Hypothalamus (tissue), 51 donors: ENCODE results near the gene GYS1.

Source experiments
- DNase-seq, 51 donors: peaks; one replicate each; lab custom pipeline; 2025; lab: John Stamatoyannopoulos, UW

Gene GYS1

DNA sequence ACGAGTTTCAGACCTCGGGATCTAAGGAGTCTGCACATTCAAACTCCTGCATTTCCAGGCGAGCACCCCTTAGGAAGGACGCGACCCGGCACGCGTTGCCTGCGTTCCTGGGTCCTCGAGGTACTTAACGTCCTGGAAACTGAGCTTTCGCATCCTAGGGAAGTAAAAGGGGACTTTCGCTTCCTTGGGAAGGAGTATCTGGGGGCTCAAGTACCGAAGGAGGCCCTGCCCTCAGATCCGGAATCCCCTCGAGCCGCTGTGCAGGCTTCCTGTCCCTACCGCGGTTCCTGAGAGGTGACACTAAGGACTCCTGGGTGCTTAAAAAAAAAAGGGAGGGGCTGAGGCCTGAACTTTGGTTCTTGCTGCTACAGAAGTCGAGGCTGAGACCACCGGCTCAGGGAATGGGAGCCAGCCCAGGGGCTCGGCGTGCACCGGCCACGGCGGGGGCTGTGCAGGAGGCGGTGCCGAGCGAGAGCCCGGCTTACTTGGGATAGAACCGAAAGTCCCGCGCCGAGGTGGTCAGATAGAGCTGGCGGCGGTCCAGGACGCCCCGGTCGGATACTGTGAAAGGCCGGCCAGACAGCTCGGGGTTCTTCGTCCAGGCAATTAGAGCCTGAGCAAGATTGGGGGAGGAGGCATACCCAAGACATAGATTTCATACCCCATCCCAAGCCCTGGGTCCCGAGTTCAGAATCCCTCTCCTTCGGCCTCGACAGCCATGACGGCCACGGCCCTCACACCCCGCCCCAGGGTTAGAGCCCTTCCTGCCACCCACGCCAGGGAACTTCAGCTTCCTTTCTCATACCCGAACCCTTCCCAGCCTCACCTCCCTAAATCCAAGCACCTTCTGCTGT, 25.5 kb upstream of the GYS1 start:
- peak in 1 of 51 donors; percentile 14 for DNase-seq

DNA sequence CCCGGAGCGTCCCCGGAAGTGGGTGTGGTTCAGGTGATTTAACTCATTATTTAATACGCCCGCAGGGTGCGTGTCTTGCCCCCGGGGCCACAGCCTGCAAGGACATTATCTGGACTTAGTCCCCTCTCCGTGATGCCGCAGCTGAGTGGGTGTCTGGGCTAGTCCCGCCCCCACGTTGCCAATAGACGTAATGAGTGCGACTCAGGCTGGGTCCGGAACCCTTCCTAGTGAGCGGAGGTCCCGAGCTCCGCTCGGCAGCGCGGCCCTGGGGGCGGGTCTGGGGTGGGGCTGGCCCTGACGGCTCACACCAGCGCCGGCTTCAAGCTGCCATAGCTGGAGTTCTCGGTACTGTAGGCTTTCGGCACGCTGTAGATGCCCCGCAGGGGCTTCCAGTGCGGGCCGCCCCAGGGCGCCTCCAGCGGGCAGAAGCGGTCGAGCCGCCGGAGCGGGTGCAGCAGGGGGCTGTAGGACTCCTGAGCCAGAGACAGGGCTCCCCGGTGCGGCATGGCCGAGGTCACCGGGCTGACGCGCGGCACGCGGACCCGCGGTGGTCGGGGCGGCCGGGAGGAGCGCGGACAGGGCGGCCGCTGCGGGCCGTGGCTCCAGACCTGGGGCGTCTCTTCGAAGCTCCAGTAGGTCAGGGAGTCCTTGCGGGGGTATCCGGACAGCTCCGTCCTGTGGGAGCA, 24.7 kb upstream of the GYS1 start:
- peak in 11 of 51 donors; percentile 5 to 45 (median 16) for DNase-seq

- no peak for DNase-seq
Measured at GRCh38 chr19:49017041-49017665, 24.0 kb upstream of the GYS1 start, which contains the start of gene LHB. TSS of gene LHB (minus strand) at chr19:49017091. CDS start at chr19:49017081, 10 bp downstream.

GRCh38 chr19:49016067-49016839, 23.1 kb upstream of the GYS1 start:
- DNase-seq: no peak

DNA sequence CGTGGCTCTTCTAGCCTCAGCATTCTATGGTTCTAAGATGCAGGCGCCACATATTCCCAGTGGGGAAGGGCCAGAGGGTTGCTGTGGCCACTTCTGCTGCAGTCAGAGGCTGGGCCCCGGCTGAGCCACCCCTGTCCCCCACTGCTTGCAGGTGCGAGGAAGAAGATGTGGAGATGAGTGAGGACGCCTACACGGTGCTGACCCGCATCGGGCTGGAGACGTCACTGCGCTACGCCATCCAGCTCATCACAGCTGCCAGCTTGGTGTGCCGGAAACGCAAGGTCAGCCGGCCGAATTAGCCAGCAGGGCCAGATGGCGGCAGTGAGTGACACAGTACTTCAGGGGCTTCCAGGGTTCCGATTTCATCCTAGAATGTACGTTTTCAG, 21.8 kb upstream of the GYS1 start:
- DNase-seq: no peak

- DNase-seq: no peak
Measured at GRCh38 chr19:49014123-49014869, 21.2 kb upstream of the GYS1 start.

GRCh38 chr19:49011194-49011593, 18.1 kb upstream of the GYS1 start:
- DNase-seq: no peak

GRCh38 chr19:49010453-49010852, 17.3 kb upstream of the GYS1 start:
- DNase-seq: no peak

- no peak for DNase-seq
Measured at GRCh38 chr19:49009828-49010227, 16.7 kb upstream of the GYS1 start.

DNA sequence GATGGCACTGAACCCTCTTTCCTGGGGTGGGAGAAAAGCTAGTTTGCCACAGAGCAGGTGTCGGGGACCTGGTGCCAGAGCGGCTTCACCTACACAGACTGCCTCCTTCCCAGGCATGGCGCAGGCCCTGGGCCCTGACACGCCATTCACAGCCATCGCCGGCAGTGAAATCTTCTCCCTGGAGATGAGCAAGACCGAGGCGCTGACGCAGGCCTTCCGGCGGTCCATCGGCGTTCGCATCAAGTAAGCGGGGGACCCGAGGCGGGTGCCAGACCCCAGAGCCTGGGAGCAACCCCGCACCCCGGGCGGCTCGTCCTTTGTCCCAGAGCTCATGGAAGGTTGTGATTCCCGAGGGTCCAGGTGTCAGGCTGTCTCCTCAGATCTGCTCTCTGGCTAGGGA, 13.8 kb upstream of the GYS1 start:
- DNase-seq: no peak

GRCh38 chr19:49004964-49005614, 12.0 kb upstream of the GYS1 start:
- no peak for DNase-seq

DNA sequence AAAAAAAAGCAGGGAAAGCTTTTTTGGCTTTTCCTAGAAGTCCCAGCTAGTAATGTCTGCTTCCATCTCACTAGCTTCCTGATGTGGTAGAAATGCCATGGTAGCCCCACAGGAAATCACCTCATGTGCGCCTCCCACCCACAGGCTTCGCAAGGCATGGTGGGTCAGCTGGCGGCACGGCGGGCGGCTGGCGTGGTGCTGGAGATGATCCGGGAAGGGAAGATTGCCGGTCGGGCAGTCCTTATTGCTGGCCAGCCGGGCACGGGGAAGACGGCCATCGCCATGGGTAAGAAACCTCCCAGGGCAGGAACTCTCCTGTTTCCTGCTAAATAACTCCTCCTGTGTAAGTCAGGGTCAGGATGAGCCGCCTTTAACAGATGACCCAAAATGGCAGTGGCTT, 11.0 kb upstream of the GYS1 start:
- DNase-seq: no peak

GRCh38 chr19:48999481-49000325, 6.6 kb upstream of the GYS1 start:
- peak in 9 of 51 donors; percentile 4 to 29 (median 11) for DNase-seq

GRCh38 chr19:48997972-48998371, 4.9 kb upstream of the GYS1 start:
- no peak for DNase-seq

- DNase-seq: no peak
Measured at GRCh38 chr19:48994035-48994386, 902 bp upstream of the GYS1 start.

DNA sequence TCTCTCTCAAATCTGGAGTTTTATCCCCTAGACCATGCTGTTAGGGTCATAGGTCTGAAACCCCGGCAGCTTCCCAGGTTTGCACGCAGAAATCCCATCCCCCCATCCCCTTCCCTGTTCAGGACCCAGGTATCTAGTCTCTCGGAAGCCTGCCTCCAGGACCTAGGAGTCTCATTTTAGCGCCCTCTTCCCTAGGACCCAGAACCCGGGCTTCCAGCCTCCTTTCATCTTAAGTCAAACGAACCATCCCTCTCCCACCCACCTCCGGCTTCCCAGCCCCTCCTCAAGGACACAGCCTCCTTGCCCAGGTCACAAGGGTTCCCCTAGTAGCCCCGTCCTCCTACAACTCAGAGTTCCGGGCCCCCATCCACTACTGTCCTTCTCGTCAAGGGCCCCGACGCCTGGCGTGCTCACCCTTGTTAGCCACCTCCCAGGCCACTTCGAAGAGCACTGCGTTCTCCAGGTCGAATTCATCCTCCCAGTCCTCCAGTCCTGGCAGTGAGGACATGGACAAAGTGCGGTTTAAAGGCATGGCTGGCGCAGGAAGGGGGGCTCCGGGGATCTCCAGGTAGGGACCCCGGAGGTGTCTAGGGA, 431 bp downstream of the GYS1 start:
- DNase-seq: peak in 18 of 51 donors; percentile 11 to 72 (median 45)

DNA sequence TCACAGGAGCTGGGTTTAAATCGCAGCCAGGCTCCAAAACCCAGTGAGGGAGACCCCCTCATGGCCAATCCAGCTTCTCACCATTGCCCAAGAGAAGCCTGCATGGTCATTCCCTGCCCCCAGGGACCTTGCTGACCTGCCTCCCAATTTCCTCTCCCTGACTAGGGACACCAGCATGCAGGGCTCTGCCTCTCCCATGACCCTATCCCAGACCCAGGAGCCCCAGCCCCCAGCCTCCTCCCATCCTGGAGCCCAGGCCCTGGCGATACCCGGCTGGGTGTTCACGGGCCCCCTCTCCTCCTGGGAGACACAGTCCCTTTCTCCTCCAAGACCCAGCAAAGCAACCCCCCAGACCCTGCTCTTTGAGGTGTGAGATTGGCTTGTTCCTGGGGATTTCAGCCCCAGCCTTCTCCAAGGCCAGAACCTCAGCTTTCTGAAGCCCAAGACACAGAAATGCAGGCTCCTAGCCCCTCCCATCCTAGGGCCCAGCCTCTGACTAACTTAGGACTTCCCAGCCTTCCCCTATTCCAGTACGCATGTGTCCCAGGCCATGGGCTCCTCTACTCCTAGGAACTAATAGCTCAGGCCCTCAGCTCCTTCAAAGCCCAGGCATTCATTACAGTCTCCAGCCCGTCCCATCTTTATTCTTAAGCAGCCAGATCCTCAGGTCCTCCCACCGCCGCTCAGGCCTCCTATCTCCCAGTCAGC, 1.1 kb downstream of the GYS1 start:
- peak in 12 of 51 donors; percentile 3 to 44 (median 28) for DNase-seq
